WERI-Rb-1 (cell line): Measurements from ENCODE around the gene JMJD1C.

Source experiments
- DNase-seq: peaks from one replicate; pipeline ENCODE4 v3.0.0-alpha.2; 2020
- H3K27ac ChIP-seq: fragments of 250-450 bp; sonication (Bioruptor Pico); 2 replicates; pipeline ENCODE4 v1.5.1; 2020; ENCODE audit warnings: mild to moderate bottlenecking, moderate library complexity
- H3K27me3 ChIP-seq: fragments of 250-450 bp; sonication (Bioruptor Pico); 2 replicates; pipeline ENCODE4 v1.5.1; 2021; ENCODE audit warnings: mild to moderate bottlenecking, low read depth, moderate library complexity; ENCODE audit not compliant: insufficient read depth, severe bottlenecking
- H3K36me3 ChIP-seq: fragments of 250-450 bp; sonication (Bioruptor Pico); 2 replicates; pipeline ENCODE4 v1.5.1; 2020; ENCODE audit warnings: mild to moderate bottlenecking, moderate library complexity
- H3K4me3 ChIP-seq: 2 replicates; pipeline ENCODE4 v1.5.1; 2011; ENCODE audit warnings: low read depth, mild to moderate bottlenecking, control low read depth, low read length
- H3K9me3 ChIP-seq: fragments of 250-450 bp; sonication (Bioruptor Pico); 2 replicates; pipeline ENCODE4 v1.5.1; 2021; ENCODE audit warnings: mild to moderate bottlenecking, moderate library complexity; ENCODE audit not compliant: severe bottlenecking
- TF ChIP-seq, protein P1 (sequence below): IDR thresholded peaks from 2 replicates; pipeline ENCODE4 v1.5.1; 2011; ENCODE audit warnings: low read depth, mild to moderate bottlenecking, control low read depth, inconsistent platforms, low read length

Gene JMJD1C

GRCh38 chr10:63200431-63200830 is 265.3 kb downstream of the JMJD1C start:
- TF ChIP-seq, protein P1, sequence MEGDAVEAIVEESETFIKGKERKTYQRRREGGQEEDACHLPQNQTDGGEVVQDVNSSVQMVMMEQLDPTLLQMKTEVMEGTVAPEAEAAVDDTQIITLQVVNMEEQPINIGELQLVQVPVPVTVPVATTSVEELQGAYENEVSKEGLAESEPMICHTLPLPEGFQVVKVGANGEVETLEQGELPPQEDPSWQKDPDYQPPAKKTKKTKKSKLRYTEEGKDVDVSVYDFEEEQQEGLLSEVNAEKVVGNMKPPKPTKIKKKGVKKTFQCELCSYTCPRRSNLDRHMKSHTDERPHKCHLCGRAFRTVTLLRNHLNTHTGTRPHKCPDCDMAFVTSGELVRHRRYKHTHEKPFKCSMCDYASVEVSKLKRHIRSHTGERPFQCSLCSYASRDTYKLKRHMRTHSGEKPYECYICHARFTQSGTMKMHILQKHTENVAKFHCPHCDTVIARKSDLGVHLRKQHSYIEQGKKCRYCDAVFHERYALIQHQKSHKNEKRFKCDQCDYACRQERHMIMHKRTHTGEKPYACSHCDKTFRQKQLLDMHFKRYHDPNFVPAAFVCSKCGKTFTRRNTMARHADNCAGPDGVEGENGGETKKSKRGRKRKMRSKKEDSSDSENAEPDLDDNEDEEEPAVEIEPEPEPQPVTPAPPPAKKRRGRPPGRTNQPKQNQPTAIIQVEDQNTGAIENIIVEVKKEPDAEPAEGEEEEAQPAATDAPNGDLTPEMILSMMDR = no peak

DNA sequence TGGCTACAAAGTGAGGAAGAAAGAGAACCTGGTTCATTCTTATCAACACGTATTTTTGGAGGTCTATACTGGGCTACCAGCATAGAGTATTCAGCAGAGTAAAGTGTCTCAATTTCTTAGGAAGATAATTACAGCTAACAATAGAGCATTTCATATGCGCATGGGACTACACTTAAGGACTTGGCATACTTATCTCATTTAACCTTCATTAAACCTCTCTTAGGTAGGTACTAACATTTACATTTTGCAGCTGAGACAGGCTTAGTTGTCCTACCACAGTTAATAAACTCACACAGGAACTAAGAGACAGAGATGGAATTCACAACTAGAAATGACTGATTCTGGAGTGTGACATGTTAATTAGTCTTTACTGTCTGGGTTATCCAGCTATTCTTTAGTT is 266.1 kb downstream of the JMJD1C start:
- H3K4me3 ChIP-seq = no peak overlapping the region
- H3K27ac ChIP-seq = no peak overlapping the region
- TF ChIP-seq, protein P1 = no peak
- H3K9me3 ChIP-seq = no peaks in the 10 kb centered on the region
- H3K36me3 ChIP-seq = peaks cover 64% of the 10 kb centered on the region
- DNase-seq = no peak
- no peaks in the 10 kb centered on the region for H3K27me3 ChIP-seq

More at GRCh38 chr10:63200431-63200830, 265.3 kb downstream of the JMJD1C start:
- Histone ChIP-seq H3K36me3 (peaks cover 64% of the 10 kb centered on the region), H3K27me3 (no peaks in the 10 kb centered on the region), H3K27ac (no peak overlapping the region), H3K9me3 (no peaks in the 10 kb centered on the region), H3K4me3 (no peak overlapping the region)
- DNase-seq = no peak

- Histone ChIP-seq H3K27me3 (no peaks in the 10 kb centered on the region), H3K36me3 (peaks cover 71% of the 10 kb centered on the region), H3K9me3 (no peaks in the 10 kb centered on the region), H3K27ac (no peak overlapping the region), H3K4me3 (no peak overlapping the region)
- DNase-seq = no peak
- TF ChIP-seq, protein P1 = no peak
Observed at GRCh38 chr10:63197344-63198092, 268.3 kb downstream of the JMJD1C start.

DNA sequence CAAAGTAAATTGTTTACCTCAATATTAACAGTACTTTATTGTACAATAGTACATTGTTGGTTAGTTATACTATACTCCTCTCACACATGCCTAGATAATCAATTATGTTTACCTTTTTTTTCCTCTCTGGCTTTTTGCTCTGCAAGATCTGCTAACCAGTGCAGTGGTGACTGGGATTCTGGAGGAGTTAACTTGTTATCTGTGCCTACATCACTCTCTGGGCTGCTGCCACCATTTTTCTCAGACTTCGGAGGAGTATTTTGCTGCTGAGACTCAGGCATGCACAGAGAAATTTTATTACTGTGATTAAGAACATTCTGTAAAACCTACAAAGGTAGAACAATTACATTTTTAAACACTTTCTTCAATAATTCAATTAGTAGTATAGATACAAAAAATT is 273.0 kb downstream of the JMJD1C start:
- H3K27ac ChIP-seq = no peak overlapping the region
- H3K9me3 ChIP-seq = no peaks in the 10 kb centered on the region
- H3K4me3 ChIP-seq = no peak overlapping the region
- DNase-seq = no peak
- no peaks in the 10 kb centered on the region for H3K27me3 ChIP-seq
- peaks cover 83% of the 10 kb centered on the region for H3K36me3 ChIP-seq
- TF ChIP-seq, protein P1 = no peak

DNA sequence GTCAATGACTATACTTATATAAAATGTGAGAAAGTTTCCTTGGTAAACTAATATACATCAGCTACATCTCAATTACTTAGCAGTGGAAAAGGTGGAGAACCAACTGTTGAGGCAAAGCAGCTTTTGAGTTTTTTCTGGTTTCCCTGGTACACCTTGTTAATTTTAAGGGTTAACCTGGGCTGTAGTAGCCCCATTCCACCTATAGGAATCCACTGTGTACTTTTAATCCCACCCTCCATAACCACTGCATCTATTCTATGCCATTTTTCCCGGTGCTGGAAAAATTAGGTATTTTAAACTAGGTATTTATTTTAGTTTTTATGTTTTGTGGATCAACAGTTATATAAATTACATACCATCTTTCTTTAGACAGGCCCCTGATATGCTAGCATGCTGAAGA is 290.2 kb downstream of the JMJD1C start:
- Histone ChIP-seq H3K36me3 (peaks cover 86% of the 10 kb centered on the region), H3K27ac (no peak overlapping the region), H3K27me3 (no peaks in the 10 kb centered on the region), H3K4me3 (no peak overlapping the region), H3K9me3 (no peaks in the 10 kb centered on the region)
- TF ChIP-seq, protein P1 = no peak
- no peak for DNase-seq
